Endothelial cell of umbilical vein (primary cell): ENCODE measurements around the gene SLIT1. TPM values are rescaled to one million over a fixed set of nuclear protein-coding genes. Genes with fewer than 3 reads are reported as not detected.

Experiments used
- BruUV-seq: library from RNA; stranded (reverse); fragments of 400-500 nt; replicated peaks from 2 replicates; lab custom pipeline; 2021; lab: Mats Ljungman, UMichigan
- CTCF ChIA-PET: fragments of 300-600, 350-600 bp; sonication (Branson Sonifier 250); formaldehyde crosslinking; loops from one replicate; lab custom pipeline; 2021; ENCODE audit warnings: antibody characterized with exemption, inconsistent platforms; lab: Charles Lee
- POLR2A ChIA-PET: fragments of 300-600, 350-600 bp; sonication (Branson Sonifier 250); formaldehyde crosslinking; loops from one replicate; lab custom pipeline; 2021; ENCODE audit warnings: antibody characterized with exemption, inconsistent platforms; lab: Charles Lee
- DNase-seq: peaks from one replicate; pipeline ENCODE4 v3.0.0-alpha.2; 2011; ENCODE audit warnings: low read depth, low spot score
- FAIRE-seq: peaks from 2 replicates; lab custom pipeline; 2011; peaks lifted over from hg19 to GRCh38; lab: Jason Lieb, UNC
- H2AFZ ChIP-seq: 2 replicates; pipeline ENCODE4 v1.6.0; 2012; ENCODE audit warnings: low read depth, low read length, control low read depth, inconsistent platforms
- H3K27ac ChIP-seq: 2 replicates; pipeline ENCODE4 v1.5.1; 2011; ENCODE audit warnings: low read depth, mild to moderate bottlenecking, control low read depth, low read length, moderate library complexity; ENCODE audit not compliant: insufficient read depth
- H3K27me3 ChIP-seq, 2 experiments: 2 replicates each; pipeline versions ENCODE4 v1.6.0 to v1.6.1; 2011; ENCODE audit warnings: low read length in 2 of 2, mixed read lengths in 1 of 2; ENCODE audit not compliant: control insufficient read depth in 2 of 2, insufficient read depth in 2 of 2
- H3K36me3 ChIP-seq, 2 experiments: 2 replicates in 1 of 2; 3 replicates in 1 of 2; pipeline ENCODE4 v1.5.1; 2011; ENCODE audit warnings: low read length in 2 of 2, mild to moderate bottlenecking in 1 of 2, moderate library complexity in 1 of 2; ENCODE audit not compliant: control insufficient read depth in 2 of 2, insufficient read depth in 2 of 2; ENCODE audit errors: extremely low read depth in 1 of 2
- H3K4me1 ChIP-seq: 3 replicates; pipeline ENCODE4 v1.5.1; 2011; ENCODE audit warnings: mild to moderate bottlenecking, low read length; ENCODE audit not compliant: control insufficient read depth, insufficient read depth; ENCODE audit errors: extremely low read depth
- H3K4me2 ChIP-seq: 2 replicates; pipeline ENCODE4 v1.6.1; 2011; ENCODE audit warnings: low read length, control low read depth, mixed read lengths; ENCODE audit not compliant: insufficient read depth
- H3K4me3 ChIP-seq, 3 experiments: fragments of 200-600 bp in 1 of 3; sonication (generic), shearing (Covaris generic) in 1 of 3; replicated peaks in 1 of 3; 2 replicates each; pipeline ENCODE4 v1.5.1; 2011 to 2016; ENCODE audit warnings: control low read depth in 3 of 3, low read length in 3 of 3, mild to moderate bottlenecking in 2 of 3, inconsistent platforms in 1 of 3, low read depth in 1 of 3, moderate library complexity in 1 of 3; ENCODE audit not compliant: insufficient read depth in 1 of 3
- H3K79me2 ChIP-seq: 2 replicates; pipeline ENCODE4 v1.6.0; 2012; ENCODE audit warnings: low read length, inconsistent platforms; ENCODE audit not compliant: control insufficient read depth, insufficient read depth
- H3K9ac ChIP-seq: replicated peaks from 2 replicates; pipeline ENCODE3; 2011; ENCODE audit warnings: low read length, control low read depth; ENCODE audit not compliant: insufficient read depth; ENCODE audit errors: extremely low read depth
- H3K9me1 ChIP-seq: replicated peaks from 3 replicates; pipeline ENCODE4 v1.6.0; 2011; ENCODE audit warnings: mild to moderate bottlenecking, low read length; ENCODE audit not compliant: control insufficient read depth, insufficient read depth; ENCODE audit errors: extremely low read depth
- H3K9me3 ChIP-seq: replicated peaks from 2 replicates; pipeline ENCODE4 v1.5.1; 2012; ENCODE audit warnings: low read length, inconsistent platforms; ENCODE audit not compliant: control insufficient read depth, insufficient read depth
- H4K20me1 ChIP-seq: replicated peaks from 2 replicates; pipeline ENCODE3; 2011; ENCODE audit warnings: mild to moderate bottlenecking, low read length; ENCODE audit not compliant: control insufficient read depth, insufficient read depth; ENCODE audit errors: extremely low read depth
- CTCF ChIP-seq, 2 donors: IDR thresholded peaks; 1 replicate in 1 of 2; 2 replicates in 1 of 2; pipeline ENCODE4 v1.5.1; 2011; ENCODE audit warnings: low read length in 2 of 2, mild to moderate bottlenecking in 2 of 2, moderate library complexity in 2 of 2, control low read depth in 1 of 2, inconsistent platforms in 1 of 2, low read depth in 1 of 2; ENCODE audit not compliant: insufficient read depth in 1 of 2; ENCODE audit errors: extremely low read depth in 1 of 2
- EZH2 ChIP-seq: IDR thresholded peaks from 2 replicates; pipeline ENCODE4 v1.6.1; 2012; ENCODE audit warnings: borderline replicate concordance, low read depth, mild to moderate bottlenecking, moderate library complexity, low read length, inconsistent platforms; ENCODE audit not compliant: severe bottlenecking
- JUN ChIP-seq: IDR thresholded peaks from 2 replicates; pipeline ENCODE4 v1.6.1; 2011; ENCODE audit warnings: borderline replicate concordance, low read depth; ENCODE audit not compliant: insufficient read length, insufficient read depth
- dilution Hi-C: fragments of 300-500 bp; cut with MboI; formaldehyde crosslinking; loops from one replicate; pipeline ENCODE4 v1.15.0; 2019; ENCODE audit warnings: low sequenced_read_pairs; ENCODE audit not compliant: extremely low pct_ligation_motif_present
- intact Hi-C: fragments of 100-400 bp; cut with micrococcal nuclease; formaldehyde crosslinking; loops from one replicate; pipeline ENCODE4 v1.10.0; 2022
- polyA plus RNA-seq, 4 experiments: library from polyadenylated mRNA; depleted of rRNA in 3 of 4; stranded (reverse) in 3 of 4; unstranded in 1 of 4; fragments of >200 nt; gene quantifications; 2 replicates each; pipeline versions ENCODE4 v1.2.1 to v1.2.3, GENCODE V29; 2011 to 2012; ENCODE audit warnings: missing spikeins in 1 of 4
- total RNA-seq: library from RNA; stranded (reverse); gene quantifications from 2 replicates; pipeline ENCODE4 v1.2.3, GENCODE V29; 2021

Gene SLIT1
- total and polyA plus RNA-seq, 2 donors (not counting 3 experiments of a cell fraction or from before 2014, with no cell fraction given), result 0.04 to 0.20 TPM

GRCh38 chr10:97180363-97180755 is 5.4 kb downstream of the SLIT1 start:
- Histone ChIP-seq H3K27ac (no peak overlapping the region), H3K9ac (no peak overlapping the region), H2AFZ (no peak overlapping the region), H3K36me3 (no peaks in the 10 kb centered on the region), H3K4me2 (no peak overlapping the region), H4K20me1 (no peaks in the 10 kb centered on the region), H3K4me1 (no peaks in the 10 kb centered on the region), H3K27me3 (peaks cover 30 to 49% of the 10 kb centered on the region in 2 experiments), H3K9me1 (no peaks in the 10 kb centered on the region), H3K79me2 (no peaks in the 10 kb centered on the region), H3K9me3 (no peaks in the 10 kb centered on the region), H3K4me3 (no peak overlapping the region)
- TF ChIP-seq CTCF (IDR thresholded peaks at IDR 0.05; ENCODE audit: extremely low read depth in 1 of 2, insufficient read depth in 1 of 2, low read depth in 1 of 2, low read length in 2 of 2), result no peak
- intact Hi-C loops, result no loop called here
- dilution Hi-C loops, result no loop called here
- CTCF ChIA-PET, result interaction anchor here (0.5 to 1.6 kb wide), 3 partner anchors 30 to 912 kb away, joined by 3 to 5 read pairs (median 3); no protein-coding TSS in a partner anchor
- DNase-seq (no peak), FAIRE-seq (no peak)
- no TSS peak for BruUV-seq
- POLR2A ChIA-PET, result no interaction called here

DNA sequence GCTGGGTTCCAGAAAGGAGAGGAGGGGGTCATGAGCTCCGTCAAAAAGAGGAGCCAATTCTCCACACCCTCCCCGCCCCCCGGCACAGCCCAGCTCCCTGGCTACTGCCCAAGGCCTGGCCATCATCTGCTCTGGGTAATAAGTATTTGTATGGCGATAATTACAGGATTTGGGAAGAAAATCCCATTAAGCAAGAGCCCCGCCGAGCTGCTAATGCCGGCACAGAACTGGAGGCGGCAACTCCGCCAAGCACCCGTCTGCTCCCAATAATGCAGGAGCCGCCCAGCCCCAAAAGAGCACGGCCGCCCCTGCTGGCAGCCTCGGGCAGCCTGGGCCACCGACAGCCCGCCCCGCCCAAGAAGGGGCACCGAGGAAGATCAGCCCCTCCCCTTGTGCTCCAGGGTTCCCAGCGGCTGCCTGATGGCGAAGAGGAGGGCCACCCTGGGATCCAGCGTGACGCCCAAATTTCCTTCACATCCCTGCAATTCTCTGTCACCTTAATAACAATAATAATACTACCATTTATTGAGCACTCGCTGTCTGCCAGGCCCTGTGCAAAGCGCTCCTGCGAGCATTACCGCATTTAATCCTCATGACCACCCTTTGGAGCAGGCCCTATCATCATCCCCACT is 5.9 kb downstream of the SLIT1 start:
- dilution Hi-C loops (no loop called here), intact Hi-C loops (no loop called here)
- no peak overlapping the region for H3K9ac ChIP-seq
- H3K4me3 ChIP-seq, result no peak overlapping the region
- H3K4me2 ChIP-seq, result no peak overlapping the region
- H3K9me3 ChIP-seq, result no peaks in the 10 kb centered on the region
- no peaks in the 10 kb centered on the region for H3K9me1 ChIP-seq
- H3K27me3 ChIP-seq, result peaks cover 27 to 44% of the 10 kb centered on the region in 2 experiments
- ChIA-PET CTCF (interaction anchor here (0.5 to 1.6 kb wide), 4 partner anchors 31 to 107 kb away, joined by 3 to 5 read pairs (median 4); no protein-coding TSS in a partner anchor), POLR2A (no interaction called here)
- H3K4me1 ChIP-seq, result no peaks in the 10 kb centered on the region
- BruUV-seq, result no TSS peak
- FAIRE-seq, result no peak
- H3K27ac ChIP-seq, result no peak overlapping the region
- no peaks in the 10 kb centered on the region for H4K20me1 ChIP-seq
- no peak overlapping the region for H2AFZ ChIP-seq
- no peak for DNase-seq
- TF ChIP-seq JUN, result no peak
- peak; percentile 42 for TF ChIP-seq EZH2
- no peaks in the 10 kb centered on the region for H3K79me2 ChIP-seq
- no peaks in the 10 kb centered on the region for H3K36me3 ChIP-seq
